ENCODE data around the gene CUL3.

GRCh38 chr2:224576088-224576715 is 9.0 kb downstream of the CUL3 start:
- no peak for TF ChIP-seq CTCF (conservative IDR thresholded peaks at IDR 0.05; ENCODE audit: low read depth, low read length)
- TF ChIP-seq EZH2 (IDR thresholded peaks at IDR 0.05; ENCODE audit: borderline replicate concordance, low read depth, low read length, poor library complexity, severe bottlenecking) = no peak

Data from A673 (cell line).